HG03457 (cell line): ENCODE measurements around the gene HIVEP3.

Experiments used
- ATAC-seq: cut with Tn5 transposase; IDR thresholded peaks from one replicate; pipeline ENCODE4 v1.9.1; 2021; ENCODE audit warnings: moderate number of reproducible peaks; ENCODE audit not compliant: unreplicated experiment

The HIVEP3 gene

GRCh38 chr1:41641475-41641814 lies 277.3 kb downstream of the HIVEP3 start:
- no peak for ATAC-seq

- ATAC-seq = no peak
These were observed 277.8 kb downstream of the HIVEP3 start for GRCh38 chr1:41640756-41641474.

GRCh38 chr1:41640141-41640751 lies 278.5 kb downstream of the HIVEP3 start:
- no peak for ATAC-seq

- ATAC-seq = no peak
These were observed 279.3 kb downstream of the HIVEP3 start for GRCh38 chr1:41639332-41639936.

GRCh38 chr1:41638086-41639024 lies 280.4 kb downstream of the HIVEP3 start:
- ATAC-seq = no peak

GRCh38 chr1:41637367-41637766 lies 281.4 kb downstream of the HIVEP3 start:
- ATAC-seq = no peak

GRCh38 chr1:41633764-41634163 lies 285.0 kb downstream of the HIVEP3 start:
- no peak for ATAC-seq

GRCh38 chr1:41632781-41633575 lies 285.7 kb downstream of the HIVEP3 start:
- ATAC-seq = no peak

GRCh38 chr1:41631971-41632370 lies 286.8 kb downstream of the HIVEP3 start:
- no peak for ATAC-seq

GRCh38 chr1:41631154-41631553 lies 287.6 kb downstream of the HIVEP3 start:
- ATAC-seq = no peak

GRCh38 chr1:41629571-41629970 lies 289.2 kb downstream of the HIVEP3 start:
- ATAC-seq = no peak

- ATAC-seq = no peak
These were observed 289.6 kb downstream of the HIVEP3 start for GRCh38 chr1:41629141-41629540.

- no peak for ATAC-seq
These were observed 291.0 kb downstream of the HIVEP3 start for GRCh38 chr1:41627491-41628280.

GRCh38 chr1:41626616-41627375 lies 291.9 kb downstream of the HIVEP3 start:
- no peak for ATAC-seq

- ATAC-seq = no peak
These were observed 292.6 kb downstream of the HIVEP3 start for GRCh38 chr1:41626146-41626545.

- peak; percentile 22 for ATAC-seq
These were observed 295.0 kb downstream of the HIVEP3 start for GRCh38 chr1:41623736-41624135.

GRCh38 chr1:41622859-41623732 lies 295.6 kb downstream of the HIVEP3 start:
- peak; percentile 52 for ATAC-seq

- ATAC-seq = no peak
These were observed 296.3 kb downstream of the HIVEP3 start for GRCh38 chr1:41622402-41622801.
